ENCODE data around the gene FAM3A. TPM values are rescaled to one million over a fixed set of nuclear protein-coding genes. Genes with fewer than 3 reads are reported as not detected.

The FAM3A gene
- total RNA-seq, 1 experiment from 2014 or later: 25.0 TPM

GRCh38 chrX:154517101-154517781 is 1.2 kb upstream of the FAM3A start:
- TF ChIP-seq ZMAT4 (CRISPR knock-in tag; IDR thresholded peaks at IDR 0.05) (no peak), USF2 (CRISPR knock-in tag; IDR thresholded peaks at IDR 0.05) (0 out of 2 replicates have a peak, but pooled peaks have one; percentile 3)
- H3K9me3 Mint-ChIP-seq: no peaks in the 10 kb centered on the region
- peak overlapping the region; percentile 74 for H3K4me3 Mint-ChIP-seq
- ChIA-PET POLR2A (interaction anchor here (1.1 to 2.5 kb wide), 4 partner anchors 10 to 31 kb away, joined by 3 to 13 read pairs (median 8); partner anchors contain the start of genes G6PD, IKBKG, SLC10A3 and UBL4A), CTCF (interaction anchor here (0.8 to 2.1 kb wide), 2 partner anchors 10 to 144 kb away, joined by 3 to 12 read pairs; no protein-coding TSS in a partner anchor)
- peaks cover 14% of the 10 kb centered on the region for H3K4me1 Mint-ChIP-seq
- no peaks in the 10 kb centered on the region for H3K36me3 Mint-ChIP-seq
- peaks cover 29% of the 10 kb centered on the region for H3K27me3 Mint-ChIP-seq (ENCODE audit: low read depth)
- peak overlapping the region; percentile 84 for H3K27ac Mint-ChIP-seq
- peak; percentile 27 for DNase-seq (ENCODE audit: low spot score)
- peak; percentile 6 for ATAC-seq

- ChIA-PET CTCF (interaction anchor here (0.8 to 2.1 kb wide), 2 partner anchors 11 to 143 kb away, joined by 3 to 12 read pairs; no protein-coding TSS in a partner anchor), POLR2A (interaction anchor here (0.5 to 2.5 kb wide), 4 partner anchors 11 to 793 kb away, joined by 5 to 13 read pairs (median 8); partner anchors contain the start of genes BCAP31, SLC10A3 and UBL4A)
- no peaks in the 10 kb centered on the region for H3K9me3 Mint-ChIP-seq
- DNase-seq (ENCODE audit: low spot score) (no peak), ATAC-seq (peak; percentile 32)
- H3K4me3 Mint-ChIP-seq: peak overlapping the region; percentile 74
- peaks cover 14% of the 10 kb centered on the region for H3K4me1 Mint-ChIP-seq
- peaks cover 23% of the 10 kb centered on the region for H3K27me3 Mint-ChIP-seq (ENCODE audit: low read depth)
- H3K36me3 Mint-ChIP-seq: no peaks in the 10 kb centered on the region
- H3K27ac Mint-ChIP-seq: peak overlapping the region; percentile 97
- TF ChIP-seq USF1 (CRISPR knock-in tag; IDR thresholded peaks at IDR 0.05) (peak; percentile 43), FOXK1 (CRISPR knock-in tag; IDR thresholded peaks at IDR 0.05) (0 out of 2 replicates have a peak, but pooled peaks have one; percentile 16), USF2 (CRISPR knock-in tag; IDR thresholded peaks at IDR 0.05) (peak; percentile 67), ZBTB43 (CRISPR knock-in tag; IDR thresholded peaks at IDR 0.05) (no peak)
Measured at GRCh38 chrX:154516656-154517100, 646 bp upstream of the FAM3A start.

GRCh38 chrX:154515090-154515965 is 704 bp downstream of the FAM3A start:
- Mint-ChIP-seq H3K27me3 (ENCODE audit: low read depth) (peaks cover 11% of the 10 kb centered on the region; the same call in 1 of the 2 replicates), H3K36me3 (peaks cover 5% of the 10 kb centered on the region; the same call in 1 of the 2 replicates), H3K4me1 (peaks cover 14% of the 10 kb centered on the region), H3K9me3 (no peaks in the 10 kb centered on the region), H3K4me3 (peak overlapping the region; percentile 73), H3K27ac (no peak overlapping the region)
- POLR2A ChIA-PET: no interaction called here
- DNase-seq (ENCODE audit: low spot score) (no peak), ATAC-seq (no peak)
- TF ChIP-seq NR3C1 (CRISPR knock-in tag; conservative IDR thresholded peaks at IDR 0.05; ENCODE audit: low read depth): no peak
- no peak for TF ChIP-seq E2F4 (CRISPR knock-in tag; IDR thresholded peaks at IDR 0.05; ENCODE audit: borderline replicate concordance, low read depth)
- no peak for TF ChIP-seq ZNF138 (CRISPR knock-in tag; conservative IDR thresholded peaks at IDR 0.05)
- no peak for TF ChIP-seq NFYB (CRISPR knock-in tag; conservative IDR thresholded peaks at IDR 0.05; ENCODE audit: low read depth)
- TF ChIP-seq HMGXB4 (CRISPR knock-in tag; IDR thresholded peaks at IDR 0.05): no peak
- no peak for TF ChIP-seq SOX15 (CRISPR knock-in tag; IDR thresholded peaks at IDR 0.05)
- TF ChIP-seq ATF1 (CRISPR knock-in tag; IDR thresholded peaks at IDR 0.05): no peak
- no peak for TF ChIP-seq PRRX2 (CRISPR knock-in tag; IDR thresholded peaks at IDR 0.05)
- TF ChIP-seq USF1 (CRISPR knock-in tag; IDR thresholded peaks at IDR 0.05): no peak
- TF ChIP-seq CREB1 (CRISPR knock-in tag; IDR thresholded peaks at IDR 0.05): no peak
- CTCF ChIA-PET: interaction anchor here (1.6 kb wide), 1 partner anchor 12 kb away, joined by 3 read pairs; no protein-coding TSS in a partner anchor
